GM12872 (cell line): ENCODE measurements around the gene IQGAP3.

ENCODE experiments used
- CTCF ChIP-seq: IDR thresholded peaks from 3 replicates; pipeline ENCODE4 v1.5.1; 2011; ENCODE audit warnings: low read depth, mild to moderate bottlenecking, low read length, moderate library complexity; ENCODE audit not compliant: insufficient read depth

IQGAP3 gene

GRCh38 chr1:156513185-156513584 lies 59.2 kb downstream of the IQGAP3 start:
- TF ChIP-seq CTCF, result no peak

- TF ChIP-seq CTCF, result no peak
These were observed 60.7 kb downstream of the IQGAP3 start for GRCh38 chr1:156511644-156512043.

- TF ChIP-seq CTCF, result no peak
These were observed 61.7 kb downstream of the IQGAP3 start for GRCh38 chr1:156510709-156511108.

- no peak for TF ChIP-seq CTCF
These were observed 62.8 kb downstream of the IQGAP3 start for GRCh38 chr1:156509424-156510034.

GRCh38 chr1:156508955-156509234 lies 63.5 kb downstream of the IQGAP3 start:
- no peak for TF ChIP-seq CTCF

GRCh38 chr1:156508205-156508954 lies 64.0 kb downstream of the IQGAP3 start:
- TF ChIP-seq CTCF, result no peak

- no peak for TF ChIP-seq CTCF
These were observed 65.9 kb downstream of the IQGAP3 start for GRCh38 chr1:156506450-156506849.
